AG10803 (cell line): Measurements from ENCODE around the gene CIAO2A.
"Not testable (repeated sequence)": the region's sequence is repeated elsewhere in the genome, so short reads cannot be mapped to it uniquely, and the experiment has no call there.

Experiments used
- DNase-seq: peaks from one replicate; pipeline ENCODE4 v3.0.0; 2010; ENCODE audit warnings: low read depth
- H3K4me3 ChIP-seq: 2 replicates; pipeline ENCODE4 v1.5.1; 2011; ENCODE audit warnings: mild to moderate bottlenecking, low read length, control low read depth
- TF ChIP-seq, protein P1 (sequence below): conservative IDR thresholded peaks from 2 replicates; pipeline ENCODE4 v1.5.1; 2011; ENCODE audit warnings: mild to moderate bottlenecking, low read length, control low read depth, inconsistent platforms

CIAO2A gene

GRCh38 chr15:64070106-64070505 is 23.5 kb downstream of the CIAO2A start:
- H3K4me3 ChIP-seq, result no peak overlapping the region
- TF ChIP-seq, protein P1, sequence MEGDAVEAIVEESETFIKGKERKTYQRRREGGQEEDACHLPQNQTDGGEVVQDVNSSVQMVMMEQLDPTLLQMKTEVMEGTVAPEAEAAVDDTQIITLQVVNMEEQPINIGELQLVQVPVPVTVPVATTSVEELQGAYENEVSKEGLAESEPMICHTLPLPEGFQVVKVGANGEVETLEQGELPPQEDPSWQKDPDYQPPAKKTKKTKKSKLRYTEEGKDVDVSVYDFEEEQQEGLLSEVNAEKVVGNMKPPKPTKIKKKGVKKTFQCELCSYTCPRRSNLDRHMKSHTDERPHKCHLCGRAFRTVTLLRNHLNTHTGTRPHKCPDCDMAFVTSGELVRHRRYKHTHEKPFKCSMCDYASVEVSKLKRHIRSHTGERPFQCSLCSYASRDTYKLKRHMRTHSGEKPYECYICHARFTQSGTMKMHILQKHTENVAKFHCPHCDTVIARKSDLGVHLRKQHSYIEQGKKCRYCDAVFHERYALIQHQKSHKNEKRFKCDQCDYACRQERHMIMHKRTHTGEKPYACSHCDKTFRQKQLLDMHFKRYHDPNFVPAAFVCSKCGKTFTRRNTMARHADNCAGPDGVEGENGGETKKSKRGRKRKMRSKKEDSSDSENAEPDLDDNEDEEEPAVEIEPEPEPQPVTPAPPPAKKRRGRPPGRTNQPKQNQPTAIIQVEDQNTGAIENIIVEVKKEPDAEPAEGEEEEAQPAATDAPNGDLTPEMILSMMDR, result no peak
- DNase-seq, result no peak

DNA sequence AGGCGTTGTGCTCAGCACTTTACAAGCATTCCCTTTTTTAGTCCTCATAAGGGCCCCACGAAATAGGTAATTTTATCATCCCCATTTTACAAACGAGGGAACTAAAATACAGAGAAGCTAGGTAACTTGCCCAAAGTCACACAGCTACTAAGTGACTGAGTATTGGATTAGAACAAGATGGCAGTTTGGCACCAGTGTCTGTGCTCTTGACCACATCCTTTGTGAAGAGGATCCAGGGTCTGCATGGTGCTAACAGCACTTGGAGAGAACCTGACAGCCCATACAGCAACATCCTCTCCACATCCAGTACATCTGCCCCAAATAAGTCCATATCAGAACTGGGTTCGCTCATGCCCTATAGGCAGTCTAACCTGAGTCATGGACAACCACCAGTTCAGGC is 25.5 kb downstream of the CIAO2A start:
- TF ChIP-seq, protein P1, result no peak
- no peak overlapping the region for H3K4me3 ChIP-seq
- DNase-seq, result no peak

GRCh38 chr15:64067564-64068030 is 26.0 kb downstream of the CIAO2A start:
- DNase-seq, result peak; percentile 48
- TF ChIP-seq, protein P1, result peak; percentile 89
- H3K4me3 ChIP-seq, result no peak overlapping the region

- TF ChIP-seq, protein P1, result no peak
- no peak overlapping the region for H3K4me3 ChIP-seq
- DNase-seq, result no peak
Observed at GRCh38 chr15:64066451-64066850, 27.2 kb downstream of the CIAO2A start.

- TF ChIP-seq, protein P1, result no peak
- DNase-seq, result no peak
- H3K4me3 ChIP-seq, result no peak overlapping the region
Observed at GRCh38 chr15:64060716-64061115, 32.9 kb downstream of the CIAO2A start.

- not testable (repeated sequence) for DNase-seq
Observed at GRCh38 chr15:64059104-64059503, 34.5 kb downstream of the CIAO2A start.

DNA sequence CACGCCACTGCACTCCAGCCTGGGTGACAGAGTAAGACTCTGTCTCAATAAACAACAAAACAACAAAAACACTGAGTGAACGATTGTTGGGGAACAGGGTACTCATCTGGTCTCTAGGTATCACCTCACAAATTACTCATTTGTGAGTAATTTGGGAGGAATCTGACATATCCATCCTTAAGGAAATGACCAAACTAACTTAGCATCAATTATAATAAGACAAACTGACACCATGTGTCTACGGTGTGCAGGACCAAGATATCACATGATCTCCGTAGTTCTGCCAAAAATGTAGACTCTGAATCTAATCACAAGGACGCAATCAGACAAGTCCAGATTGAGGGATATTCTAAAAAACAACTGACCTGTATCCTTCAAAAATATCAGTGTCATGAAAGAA is 35.4 kb downstream of the CIAO2A start:
- DNase-seq, result no peak
- TF ChIP-seq, protein P1, result no peak
- H3K4me3 ChIP-seq, result no peak overlapping the region

More at GRCh38 chr15:64059104-64059503, 34.5 kb downstream of the CIAO2A start:
- not testable (repeated sequence) for H3K4me3 ChIP-seq

GRCh38 chr15:64053674-64054073 is 40.0 kb downstream of the CIAO2A start:
- not testable (repeated sequence) for H3K4me3 ChIP-seq, DNase-seq
